CD4-positive, alpha-beta memory T cell (primary cell): ENCODE measurements around the gene ATXN7L3. TPM values are rescaled to one million over a fixed set of nuclear protein-coding genes. Genes with fewer than 3 reads are reported as not detected.
"Not testable (repeated sequence)": the region's sequence is repeated elsewhere in the genome, so short reads cannot be mapped to it uniquely, and the experiment has no call there.

Experiments used
- CTCF ChIA-PET: fragments of 350-600 bp; sonication (Branson Sonifier 250); formaldehyde crosslinking; loops from one replicate; lab custom pipeline; 2021; ENCODE audit warnings: inconsistent platforms; ENCODE audit not compliant: partially characterized antibody; lab: Charles Lee
- POLR2A ChIA-PET: fragments of 350-600 bp; sonication (Branson Sonifier 250); formaldehyde crosslinking; loops from one replicate; lab custom pipeline; 2021; ENCODE audit not compliant: partially characterized antibody; lab: Charles Lee
- DNase-seq, 5 donors: peaks; one replicate each; pipeline versions ENCODE4 v3.0.0 to v3.0.0-alpha.2; 2020 to 2022; ENCODE audit warnings: mixed read lengths in 1 of 5
- H3K27ac ChIP-seq: one replicate; pipeline ENCODE4 v1.7.0; 2013; ENCODE audit warnings: low read depth, low read length
- H3K27me3 ChIP-seq: 2 replicates; pipeline ENCODE4 v1.7.0; 2013; ENCODE audit warnings: mild to moderate bottlenecking, low read length, moderate library complexity; ENCODE audit not compliant: insufficient read depth
- H3K36me3 ChIP-seq: 2 replicates; pipeline ENCODE4 v1.7.0; 2013; ENCODE audit warnings: mild to moderate bottlenecking, low read length, moderate library complexity; ENCODE audit not compliant: insufficient read depth
- H3K4me1 ChIP-seq: 2 replicates; pipeline ENCODE4 v1.7.0; 2013; ENCODE audit warnings: mild to moderate bottlenecking, low read length, moderate library complexity; ENCODE audit not compliant: insufficient read depth
- H3K4me3 ChIP-seq, 2 donors: one replicate each; pipeline ENCODE4 v1.7.0; 2013; ENCODE audit warnings: low read length in 2 of 2, mild to moderate bottlenecking in 1 of 2
- H3K9me3 ChIP-seq, 2 donors: one replicate each; pipeline ENCODE4 v1.7.0; 2013; ENCODE audit warnings: low read length in 2 of 2, control low read depth in 1 of 2; ENCODE audit not compliant: control insufficient read depth in 1 of 2
- H3K27ac Mint-ChIP-seq, 7 donors: one replicate each; pipeline ENCODE4 v1.8.0; 2020 to 2021; ENCODE audit warnings: mixed read lengths in 7 of 7, mild to moderate bottlenecking in 6 of 7, inconsistent platforms in 3 of 7, moderate library complexity in 3 of 7
- H3K27me3 Mint-ChIP-seq, 2 donors: one replicate each; pipeline ENCODE4 v1.8.0; 2020 to 2021; ENCODE audit warnings: mixed read lengths in 2 of 2
- H3K36me3 Mint-ChIP-seq, 2 donors: one replicate each; pipeline ENCODE4 v1.8.0; 2020 to 2021; ENCODE audit warnings: mixed read lengths in 2 of 2, inconsistent platforms in 1 of 2, mild to moderate bottlenecking in 1 of 2
- H3K4me1 Mint-ChIP-seq, 4 donors: one replicate each; pipeline ENCODE4 v1.8.0; 2020 to 2021; ENCODE audit warnings: mixed read lengths in 4 of 4, mild to moderate bottlenecking in 1 of 4
- H3K4me3 Mint-ChIP-seq, 8 donors: one replicate each; pipeline ENCODE4 v1.8.0; 2020 to 2021; ENCODE audit warnings: mixed read lengths in 8 of 8, mild to moderate bottlenecking in 7 of 8, moderate library complexity in 6 of 8, inconsistent platforms in 3 of 8
- H3K9me3 Mint-ChIP-seq, 8 donors: one replicate each; pipeline ENCODE4 v1.8.0; 2020 to 2021; ENCODE audit warnings: mixed read lengths in 8 of 8, mild to moderate bottlenecking in 5 of 8, inconsistent platforms in 3 of 8, moderate library complexity in 1 of 8
- intact Hi-C: fragments of 100-400 bp; cut with micrococcal nuclease; formaldehyde crosslinking; loops from one replicate; pipeline ENCODE4 v1.15.1; 2023
- microRNA-seq: library from miRNA; unstranded; fragments of <30 nt; microRNA quantifications from one replicate; pipeline ENCODE4 v1.2.0, GENCODE V29; 2021; ENCODE audit warnings: borderline replicate concordance, borderline number of aligned reads, borderline microRNAs expressed, mixed read lengths
- polyA plus RNA-seq, 2 donors: library from polyadenylated mRNA; unstranded; fragments of 300-500 nt; fragmentation: Illumina TruSeq; gene quantifications; one replicate each; pipeline ENCODE4 v1.2.3, GENCODE V29; 2021
- total RNA-seq, 2 experiments: library from RNA; stranded (reverse); gene quantifications; one replicate each; pipeline ENCODE4 v1.2.3, GENCODE V29; 2021

The ATXN7L3 gene
- total and polyA plus RNA-seq, 4 experiments from 2014 or later = 5.8 to 128 (median 70.3) TPM

- ChIA-PET POLR2A (no interaction called here), CTCF (no interaction called here)
- Mint-ChIP-seq H3K4me3 (no peak overlapping the region), H3K36me3 (no peaks in the 10 kb centered on the region), H3K4me1 (no peaks in the 10 kb centered on the region), H3K27ac (no peak overlapping the region), H3K9me3 (no peaks in the 10 kb centered on the region), H3K27me3 (no peaks in the 10 kb centered on the region)
- DNase-seq = no peak
- H3K27ac ChIP-seq = no peak overlapping the region
- H3K4me1 ChIP-seq = no peaks in the 10 kb centered on the region
- intact Hi-C loops = no loop called here
- H3K36me3 ChIP-seq = no peaks in the 10 kb centered on the region
- no peak overlapping the region for H3K4me3 ChIP-seq
- no peaks in the 10 kb centered on the region for H3K27me3 ChIP-seq
- no peaks in the 10 kb centered on the region for H3K9me3 ChIP-seq
These were observed 51.9 kb downstream of the ATXN7L3 start for GRCh38 chr17:44147812-44148211.

GRCh38 chr17:44146375-44147346 is 53.0 kb downstream of the ATXN7L3 start:
- peaks cover 9% of the 10 kb centered on the region for H3K4me1 ChIP-seq
- Mint-ChIP-seq H3K4me1 (peaks cover 0 to 9% (median 4%) of the 10 kb centered on the region in 4 donors), H3K36me3 (no peaks in the 10 kb centered on the region), H3K4me3 (no peak overlapping the region), H3K27me3 (no peaks in the 10 kb centered on the region), H3K27ac (peak overlapping the region in 1 of 7 donors; percentile 33), H3K9me3 (no peaks in the 10 kb centered on the region)
- no peak overlapping the region for H3K4me3 ChIP-seq
- POLR2A ChIA-PET = interaction anchor here (1.3 kb wide), 1 partner anchor 39 kb away, joined by 4 read pairs; no protein-coding TSS in a partner anchor
- H3K27me3 ChIP-seq = no peaks in the 10 kb centered on the region
- H3K36me3 ChIP-seq = no peaks in the 10 kb centered on the region
- no peak for DNase-seq
- intact Hi-C loops = no loop called here
- H3K9me3 ChIP-seq = no peaks in the 10 kb centered on the region
- CTCF ChIA-PET = interaction anchor here (1.0 to 1.1 kb wide), 2 partner anchors 22 to 220 kb away, joined by 3 read pairs; no protein-coding TSS in a partner anchor
- no peak overlapping the region for H3K27ac ChIP-seq

GRCh38 chr17:44144966-44145739 is 54.5 kb downstream of the ATXN7L3 start:
- POLR2A ChIA-PET = interaction anchor here (1.3 kb wide), 1 partner anchor 41 kb away, joined by 4 read pairs; no protein-coding TSS in a partner anchor
- Mint-ChIP-seq H3K4me1 (peaks cover 0 to 15% (median 8%) of the 10 kb centered on the region in 4 donors), H3K27ac (peak overlapping the region in 2 of 7 donors; percentile 17 to 23), H3K27me3 (no peaks in the 10 kb centered on the region), H3K4me3 (no peak overlapping the region), H3K36me3 (no peaks in the 10 kb centered on the region), H3K9me3 (no peaks in the 10 kb centered on the region)
- Histone ChIP-seq H3K36me3 (no peaks in the 10 kb centered on the region), H3K4me1 (peaks cover 14% of the 10 kb centered on the region), H3K9me3 (no peaks in the 10 kb centered on the region), H3K27ac (no peak overlapping the region), H3K27me3 (no peaks in the 10 kb centered on the region), H3K4me3 (no peak overlapping the region)
- CTCF ChIA-PET = interaction anchor here (0.8 kb wide), 1 partner anchor 31 kb away, joined by 3 read pairs; no protein-coding TSS in a partner anchor
- DNase-seq = no peak
- intact Hi-C loops = no loop called here

GRCh38 chr17:44143921-44144320 is 55.8 kb downstream of the ATXN7L3 start:
- H3K27me3 Mint-ChIP-seq, H3K36me3 Mint-ChIP-seq, H3K36me3 ChIP-seq, DNase-seq, CTCF ChIA-PET, H3K9me3 ChIP-seq, H3K27ac ChIP-seq, H3K9me3 Mint-ChIP-seq, H3K4me3 ChIP-seq, H3K27me3 ChIP-seq, intact Hi-C loops: not testable (repeated sequence)
- peaks cover 0 to 15% (median 8%) of the 10 kb centered on the region in 4 donors for H3K4me1 Mint-ChIP-seq
- peak overlapping the region in 1 of 8 donors; percentile 32 for H3K4me3 Mint-ChIP-seq
- peak overlapping the region in 1 of 7 donors; percentile 13 for H3K27ac Mint-ChIP-seq
- POLR2A ChIA-PET = interaction anchor here (1.0 to 2.9 kb wide), 2 partner anchors 21 to 25 kb away, joined by 3 to 11 read pairs; partner anchors contain the start of gene HDAC5
- peaks cover 14% of the 10 kb centered on the region for H3K4me1 ChIP-seq

Small RNA genes within 50 kb of the gene (microRNA-seq; reads per million reads assigned to microRNA genes)
- not detected for gene MIR6782

Other genes with a start within 250 kb of the ATXN7L3 start
- gene PYY, start 245.9 kb downstream of the ATXN7L3 start, total RNA-seq = not detected
- gene PYY, start 245.9 kb downstream of the ATXN7L3 start, polyA plus RNA-seq = not detected
- gene NAGS, start 195.3 kb downstream of the ATXN7L3 start, total RNA-seq = 1 to 10 TPM; 2.7 to 3.2 TPM
- gene NAGS, start 195.3 kb downstream of the ATXN7L3 start, polyA plus RNA-seq = 1 to 10 TPM in 1 of 2 donors, under 1 TPM in 1; 0.45 to 1.7 TPM
- gene TMEM101, start 184.9 kb downstream of the ATXN7L3 start, total RNA-seq = 10 to 100 TPM; 27.3 to 30.0 TPM
- gene TMEM101, start 184.9 kb downstream of the ATXN7L3 start, polyA plus RNA-seq = 10 to 100 TPM; 22.7 to 33.6 TPM
- gene LSM12, start 133.2 kb downstream of the ATXN7L3 start, total RNA-seq = 10 to 100 TPM; 35.3 to 37.4 TPM
- 10 to 100 TPM; 55.6 to 74.0 TPM for gene LSM12, start 133.2 kb downstream of the ATXN7L3 start, polyA plus RNA-seq
- gene G6PC3, start 129.1 kb downstream of the ATXN7L3 start, total RNA-seq = 10 to 100 TPM; 10.6 to 11.8 TPM
- gene G6PC3, start 129.1 kb downstream of the ATXN7L3 start, polyA plus RNA-seq = 10 to 100 TPM; 15.6 to 17.9 TPM
- 10 to 100 TPM; 71.4 to 74.2 TPM for gene HDAC5, start 76.2 kb downstream of the ATXN7L3 start, total RNA-seq
- gene HDAC5, start 76.2 kb downstream of the ATXN7L3 start, polyA plus RNA-seq = 10 to 100 TPM; 12.8 to 34.2 TPM
- under 1 TPM; 0.36 to 0.64 TPM for gene HROB, start 58.0 kb downstream of the ATXN7L3 start, total RNA-seq
- under 1 TPM; 0.25 to 0.43 TPM for gene HROB, start 58.0 kb downstream of the ATXN7L3 start, polyA plus RNA-seq
- not detected for gene ASB16, start 29.2 kb downstream of the ATXN7L3 start, total RNA-seq
- under 1 TPM in 1 of 2 donors, not detected in 1; 0.14 TPM for gene ASB16, start 29.2 kb downstream of the ATXN7L3 start, polyA plus RNA-seq
- gene TMUB2, start 12.9 kb downstream of the ATXN7L3 start, total RNA-seq = 10 to 100 TPM; 45.4 to 47.9 TPM
- 10 to 100 TPM; 35.3 TPM for gene TMUB2, start 12.9 kb downstream of the ATXN7L3 start, polyA plus RNA-seq
- gene UBTF, start 19.8 kb upstream of the ATXN7L3 start, total RNA-seq = 100 to 1,000 TPM; 245 to 264 TPM
- 10 to 100 TPM; 12.2 to 69.7 TPM for gene UBTF, start 19.8 kb upstream of the ATXN7L3 start, polyA plus RNA-seq
- gene SLC4A1, start 68.3 kb upstream of the ATXN7L3 start, total RNA-seq = not detected
- gene SLC4A1, start 68.3 kb upstream of the ATXN7L3 start, polyA plus RNA-seq = not detected
- gene RUNDC3A, start 108.7 kb upstream of the ATXN7L3 start, total RNA-seq = under 1 TPM in 1 of 2 experiments, not detected in 1; 0.19 TPM
- gene RUNDC3A, start 108.7 kb upstream of the ATXN7L3 start, polyA plus RNA-seq = under 1 TPM in 1 of 2 donors, not detected in 1; 0.28 TPM
- 10 to 100 TPM; 91.2 to 94.4 TPM for gene SLC25A39, start 124.9 kb upstream of the ATXN7L3 start, total RNA-seq
- gene SLC25A39, start 124.9 kb upstream of the ATXN7L3 start, polyA plus RNA-seq = 100 to 1,000 TPM; 116 to 140 TPM
- gene GRN, start 145.4 kb upstream of the ATXN7L3 start, total RNA-seq = 10 to 100 TPM; 49.5 to 50.0 TPM
- gene GRN, start 145.4 kb upstream of the ATXN7L3 start, polyA plus RNA-seq = 10 to 100 TPM; 45.9 to 69.2 TPM
- under 1 TPM; 0.52 to 0.72 TPM for gene FAM171A2, start 164.0 kb upstream of the ATXN7L3 start, total RNA-seq
- under 1 TPM in 1 of 2 donors, not detected in 1; 0.13 TPM for gene FAM171A2, start 164.0 kb upstream of the ATXN7L3 start, polyA plus RNA-seq
- gene ITGA2B, start 189.8 kb upstream of the ATXN7L3 start, total RNA-seq = 1 to 10 TPM in 1 of 2 experiments, under 1 TPM in 1; 0.44 to 1.0 TPM
- gene ITGA2B, start 189.8 kb upstream of the ATXN7L3 start, polyA plus RNA-seq = not detected